ENCODE results near the gene CATSPER4.
"Not testable (repeated sequence)": the region's sequence is repeated elsewhere in the genome, so short reads cannot be mapped to it uniquely, and the experiment has no call there.

CATSPER4 gene

GRCh38 chr1:26195805-26196204 is 5.4 kb downstream of the CATSPER4 start:
- no peak for DNase-seq

- no peak for DNase-seq
Observed at GRCh38 chr1:26197301-26197700, 6.9 kb downstream of the CATSPER4 start.

- no peak for DNase-seq
Observed at GRCh38 chr1:26197813-26198212, 7.4 kb downstream of the CATSPER4 start.

- no peak for DNase-seq
Observed at GRCh38 chr1:26200413-26200812, 10.0 kb downstream of the CATSPER4 start.

GRCh38 chr1:26203642-26204318 is 13.4 kb downstream of the CATSPER4 start:
- DNase-seq: no peak

- DNase-seq: no peak
Observed at GRCh38 chr1:26210147-26210870, 19.9 kb downstream of the CATSPER4 start.

GRCh38 chr1:26212726-26213125 is 22.3 kb downstream of the CATSPER4 start:
- DNase-seq: no peak

- no peak for DNase-seq
Observed at GRCh38 chr1:26213335-26213905, 23.0 kb downstream of the CATSPER4 start.

GRCh38 chr1:26215246-26215645 is 24.8 kb downstream of the CATSPER4 start:
- DNase-seq: no peak

- DNase-seq: no peak
Observed at GRCh38 chr1:26218906-26219494, 28.6 kb downstream of the CATSPER4 start.

GRCh38 chr1:26220199-26220912 is 30.0 kb downstream of the CATSPER4 start:
- DNase-seq: no peak

- DNase-seq: no peak
Observed at GRCh38 chr1:26221094-26221493, 30.7 kb downstream of the CATSPER4 start.

GRCh38 chr1:26224606-26225005 is 34.2 kb downstream of the CATSPER4 start:
- DNase-seq: no peak

GRCh38 chr1:26225033-26225831 is 34.8 kb downstream of the CATSPER4 start:
- DNase-seq: peak; percentile 30

- DNase-seq: not testable (repeated sequence)
Observed at GRCh38 chr1:26230682-26231081, 40.3 kb downstream of the CATSPER4 start.

GRCh38 chr1:26233903-26234643 is 43.7 kb downstream of the CATSPER4 start, which contains the start of gene CEP85:
CEP85 (plus strand) TSS chr1:26234200; CDS start chr1:26239784, 5,584 bp downstream.
- DNase-seq: peak; percentile 99

- DNase-seq: no peak
Observed at GRCh38 chr1:26234644-26235370, 44.4 kb downstream of the CATSPER4 start.

- no peak for DNase-seq
Observed at GRCh38 chr1:26237230-26237966, 47.0 kb downstream of the CATSPER4 start.

GRCh38 chr1:26239936-26240335 is 49.5 kb downstream of the CATSPER4 start:
- DNase-seq: peak; percentile 75
